Erythroblast (primary cell): ENCODE results near the gene BBS9.
"Not testable (repeated sequence)": the region's sequence is repeated elsewhere in the genome, so short reads cannot be mapped to it uniquely, and the experiment has no call there.

Source experiments
- DNase-seq, 2 experiments: peaks; one replicate each; lab custom pipeline; 2025; lab: John Stamatoyannopoulos, UW
- GATA1 ChIP-seq: IDR thresholded peaks from 2 replicates; pipeline ENCODE4 v1.6.1; 2011; ENCODE audit warnings: low read depth, mild to moderate bottlenecking, control low read depth, low read length, moderate library complexity
- POLR2A ChIP-seq: IDR thresholded peaks from 2 replicates; pipeline ENCODE4 v1.6.1; 2011; ENCODE audit warnings: mild to moderate bottlenecking, low read length

BBS9 gene

DNA sequence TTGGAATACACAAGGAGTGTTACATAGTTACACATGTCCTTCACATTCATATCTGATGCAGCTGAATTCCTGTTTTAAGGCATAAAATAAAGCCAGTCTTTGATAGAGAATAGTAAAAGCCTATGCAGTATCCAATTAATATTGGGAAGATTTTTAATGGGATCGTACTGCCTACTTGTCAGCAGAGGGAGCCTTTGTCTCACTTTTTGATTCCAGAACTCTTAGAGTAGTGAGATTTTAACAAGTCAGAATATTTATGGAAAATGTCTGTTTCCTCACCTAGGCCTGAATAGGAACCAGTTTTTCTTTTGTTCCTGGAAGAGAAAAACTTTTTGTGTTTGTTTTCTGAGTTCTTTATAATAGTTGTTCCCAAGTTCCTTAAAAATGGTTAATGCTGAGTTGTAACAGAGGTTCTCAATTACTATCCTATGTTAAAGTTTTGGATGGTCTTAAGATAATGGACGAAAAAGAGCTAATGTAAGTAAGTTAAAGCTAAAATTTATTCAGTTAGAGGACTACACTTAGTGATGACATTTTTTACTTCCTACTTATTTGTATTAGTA lies 114.0 kb downstream of the BBS9 start:
- TF ChIP-seq GATA1 (no peak), POLR2A (no peak)
- DNase-seq, result peak; percentile 16 to 50

DNA sequence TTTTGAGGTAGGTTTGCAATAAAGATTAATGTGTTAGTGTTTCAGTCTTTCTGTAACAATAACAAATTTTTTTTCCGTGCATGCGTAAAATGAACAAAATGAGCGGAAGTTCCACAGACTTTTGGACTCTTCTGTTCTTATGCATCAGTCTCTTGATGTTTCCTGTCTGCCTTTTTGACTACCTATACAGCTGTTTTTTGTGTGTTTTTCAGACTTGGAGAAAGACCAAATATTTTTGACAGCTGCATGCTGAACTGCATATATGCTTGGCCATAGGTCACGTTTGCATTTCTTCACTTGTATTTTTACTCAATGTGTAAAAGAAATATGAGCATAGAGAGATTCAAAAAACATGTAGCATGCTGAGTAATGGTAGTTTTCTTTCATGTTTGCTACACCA lies 119.3 kb downstream of the BBS9 start:
- no peak for DNase-seq
- no peak for TF ChIP-seq GATA1
- no peak for TF ChIP-seq POLR2A

DNA sequence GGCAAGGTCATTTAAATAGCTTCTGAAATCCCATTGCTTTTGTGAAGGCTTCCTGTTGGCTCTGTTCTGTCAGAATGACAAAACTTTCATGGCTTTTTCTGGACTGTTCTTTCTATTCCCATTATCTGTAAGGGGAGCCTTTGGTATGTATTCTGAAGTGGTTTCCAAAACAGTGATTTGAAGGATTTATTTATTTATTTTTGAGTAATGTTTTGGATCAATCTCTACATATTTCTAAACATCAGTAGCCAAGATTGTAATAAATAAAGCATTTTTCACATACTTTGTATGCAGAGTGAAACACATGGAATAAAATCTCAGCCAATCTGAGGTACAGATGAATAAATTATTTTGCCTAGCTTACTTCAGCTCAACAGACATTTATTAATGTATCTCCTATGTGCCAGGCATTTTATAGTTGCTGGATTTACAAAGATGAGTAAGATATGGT lies 121.1 kb downstream of the BBS9 start:
- no peak for TF ChIP-seq POLR2A
- TF ChIP-seq GATA1, result no peak

DNA sequence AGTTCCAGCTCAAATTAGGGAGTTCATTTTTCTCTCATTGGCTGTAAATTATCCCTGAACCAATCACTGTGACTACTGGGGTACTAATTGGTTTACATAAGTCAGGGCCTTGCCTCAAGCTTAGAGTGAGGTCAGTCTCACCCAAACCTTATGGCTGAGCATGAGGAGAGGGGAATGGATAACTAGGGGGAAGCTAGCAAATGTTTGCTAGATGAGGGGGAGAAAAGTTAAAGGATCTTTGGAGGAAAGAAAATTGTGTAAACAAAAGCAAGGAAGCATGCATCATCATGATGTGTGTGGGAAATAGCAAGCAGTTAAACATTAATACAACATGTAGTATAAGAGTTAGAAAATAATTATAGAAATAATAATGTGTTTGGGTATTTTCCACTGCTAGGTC lies 121.9 kb downstream of the BBS9 start:
- DNase-seq, result no peak
- no peak for TF ChIP-seq GATA1
- TF ChIP-seq POLR2A, result no peak

More for the DNA sequence above, 121.1 kb downstream of the BBS9 start:
- no peak for DNase-seq

DNA sequence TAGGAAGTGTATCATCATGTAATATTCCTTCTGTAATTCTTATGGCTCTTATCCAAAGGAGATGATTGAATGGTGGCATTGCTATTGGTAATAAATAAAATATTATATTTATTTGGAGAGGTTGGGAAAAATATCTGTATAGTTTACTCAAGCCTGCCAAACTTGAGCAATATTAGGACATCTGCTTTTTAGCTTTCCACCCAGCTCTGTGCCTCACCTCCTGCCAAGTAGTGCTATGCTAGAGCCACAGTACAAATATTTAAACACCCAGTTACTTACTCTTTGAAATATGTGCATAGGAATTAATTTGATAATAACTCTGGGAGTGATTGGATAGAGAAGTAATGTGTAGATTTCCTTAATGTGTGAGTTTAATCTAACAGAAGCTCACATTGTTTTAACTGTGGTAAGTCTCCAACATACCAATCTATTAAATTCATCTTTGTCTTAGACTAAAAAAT lies 129.2 kb downstream of the BBS9 start:
- no peak for DNase-seq
- TF ChIP-seq GATA1, result no peak
- TF ChIP-seq POLR2A, result no peak

DNA sequence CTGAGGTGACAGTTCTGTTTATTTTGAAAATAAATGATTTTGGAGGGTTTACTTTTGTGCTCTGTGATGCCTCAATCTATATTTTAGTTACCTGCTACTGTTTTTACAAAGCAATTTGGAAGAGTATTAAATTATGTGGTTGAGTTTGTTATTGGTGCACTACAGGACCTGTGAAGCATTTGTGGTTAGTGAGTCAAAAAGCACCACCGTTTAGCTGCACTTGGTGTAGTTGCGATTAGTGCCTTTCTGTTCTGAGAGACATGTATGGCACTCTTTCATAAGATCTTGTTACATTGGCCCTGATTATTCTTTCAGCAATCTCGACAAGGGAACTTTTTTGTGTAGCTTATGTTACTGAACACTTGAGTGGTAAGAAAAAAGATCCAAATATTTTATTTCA lies 132.2 kb downstream of the BBS9 start:
- TF ChIP-seq POLR2A (no peak), GATA1 (no peak)
- DNase-seq, result no peak

DNA sequence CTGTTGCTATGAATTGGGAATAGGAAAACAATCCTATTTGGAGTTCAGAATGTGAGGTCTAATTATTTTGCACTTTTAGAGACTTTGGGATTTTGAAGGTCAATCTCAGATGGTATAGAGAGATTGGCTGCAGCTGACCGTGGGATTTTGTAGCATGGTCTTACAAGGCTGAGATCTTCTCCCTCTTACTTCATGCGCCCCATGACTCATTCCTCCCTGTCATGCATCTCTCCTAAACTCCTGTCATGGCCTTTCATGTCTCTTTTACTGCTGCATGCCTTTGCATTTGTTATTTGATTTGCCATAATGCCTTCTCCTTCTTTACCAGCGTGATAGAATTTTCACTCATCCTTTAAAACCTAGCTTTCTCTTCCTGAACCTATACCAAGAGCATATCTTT lies 133.1 kb downstream of the BBS9 start:
- TF ChIP-seq GATA1, result no peak
- no peak for TF ChIP-seq POLR2A
- no peak for DNase-seq

DNA sequence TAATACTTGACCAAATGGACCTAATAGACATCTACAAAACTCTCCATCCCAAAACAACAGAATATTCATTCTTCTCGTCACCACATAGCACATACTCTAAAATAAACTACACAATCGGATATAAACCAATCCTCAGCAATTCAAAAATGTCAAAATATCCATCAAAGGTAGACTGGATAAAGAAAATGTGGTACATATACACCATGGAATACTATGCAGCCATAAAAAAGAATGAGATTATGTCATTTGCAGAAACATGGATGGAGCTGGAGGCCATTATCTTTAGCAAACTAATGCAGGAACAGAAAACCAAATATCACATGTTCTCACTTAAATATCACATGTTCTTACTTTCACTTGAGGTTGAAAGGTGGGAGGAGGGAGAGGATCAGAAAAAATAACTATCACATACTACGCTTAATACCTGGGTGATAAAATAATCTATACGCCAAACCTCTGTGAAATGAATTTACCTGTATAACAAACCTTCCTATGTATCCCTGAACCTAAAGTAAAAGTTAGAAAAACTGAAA lies 142.5 kb downstream of the BBS9 start:
- not testable (repeated sequence) for DNase-seq

DNA sequence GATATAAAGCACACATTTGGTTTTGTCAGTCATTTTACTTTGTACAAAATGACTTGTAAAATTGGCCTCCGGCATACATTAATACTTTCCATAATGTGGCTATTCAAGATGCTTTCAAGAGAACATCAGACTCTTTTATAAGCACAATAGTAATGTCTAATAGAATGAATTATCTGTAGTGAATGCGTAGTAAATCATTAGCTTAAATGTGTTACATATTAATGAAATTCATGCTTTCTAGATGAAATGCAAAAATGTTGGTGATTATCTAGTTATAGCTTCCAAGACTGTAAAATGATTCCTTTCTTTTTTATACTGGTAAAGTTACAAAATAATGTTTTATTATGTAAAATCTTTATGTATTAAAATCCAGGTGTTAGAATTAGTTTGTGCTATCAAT lies 144.0 kb downstream of the BBS9 start:
- no peak for TF ChIP-seq GATA1
- TF ChIP-seq POLR2A, result no peak
- DNase-seq, result no peak

DNA sequence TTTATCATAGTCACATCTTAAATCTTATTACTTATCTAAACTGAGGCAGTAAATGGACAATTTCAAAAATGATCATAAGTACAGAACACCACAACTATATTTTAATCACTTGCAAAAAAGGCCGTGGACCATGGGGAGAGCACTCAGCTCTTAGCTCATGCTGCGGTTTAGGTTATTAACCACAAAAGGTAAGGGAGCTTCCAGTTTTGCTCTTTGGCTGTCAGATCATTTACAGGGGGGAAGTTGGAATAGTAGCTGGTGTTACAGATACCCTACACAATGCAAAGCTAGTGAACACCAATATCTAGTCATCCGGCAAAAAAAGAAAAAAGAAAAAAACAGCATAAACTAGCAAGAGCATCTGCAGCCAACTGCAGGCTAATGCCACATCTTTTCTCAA lies 147.0 kb downstream of the BBS9 start:
- DNase-seq, result no peak
- TF ChIP-seq GATA1 (no peak), POLR2A (no peak)

DNA sequence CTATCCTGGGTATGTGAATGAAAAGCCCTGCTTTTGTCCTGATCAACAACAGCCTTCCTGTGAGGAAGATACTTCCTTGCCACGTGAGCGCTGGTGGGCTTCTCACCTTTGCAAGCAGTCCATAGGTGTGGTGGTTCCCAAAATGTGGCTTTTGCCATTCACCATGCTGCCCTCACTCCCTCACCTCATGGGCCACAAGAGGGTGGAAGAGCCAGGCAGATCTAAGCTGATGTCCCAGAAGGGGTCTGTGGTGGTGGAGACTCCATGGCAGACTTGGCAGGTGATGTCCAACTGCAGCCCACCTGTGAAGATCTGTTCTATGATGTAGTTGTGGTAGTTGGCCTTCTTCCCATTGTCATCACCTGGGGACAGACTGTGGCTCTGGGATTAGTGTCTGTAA lies 147.4 kb downstream of the BBS9 start:
- no peak for DNase-seq
- no peak for TF ChIP-seq POLR2A
- TF ChIP-seq GATA1, result no peak

DNA sequence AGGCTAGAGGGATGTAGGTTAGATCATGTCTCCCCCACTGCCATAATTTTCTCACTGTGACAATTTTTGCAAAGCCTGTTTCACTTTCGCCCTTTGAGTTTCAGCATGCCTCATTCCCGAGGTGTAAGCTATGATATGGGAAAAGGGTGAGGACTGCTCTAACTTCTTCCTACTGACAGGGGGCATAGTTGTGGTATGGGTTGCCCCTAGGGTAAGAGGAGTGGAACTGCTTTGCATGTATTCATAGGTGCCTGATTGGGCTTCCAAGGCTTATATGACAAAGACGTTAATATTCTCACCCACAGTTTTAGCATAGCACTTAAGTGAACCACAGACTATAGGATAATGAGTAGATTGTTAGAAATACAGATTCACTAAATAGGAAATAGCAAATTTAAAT lies 148.7 kb downstream of the BBS9 start:
- TF ChIP-seq GATA1 (no peak), POLR2A (no peak)
- DNase-seq, result peak in 1 of 2 experiments; percentile 4

DNA sequence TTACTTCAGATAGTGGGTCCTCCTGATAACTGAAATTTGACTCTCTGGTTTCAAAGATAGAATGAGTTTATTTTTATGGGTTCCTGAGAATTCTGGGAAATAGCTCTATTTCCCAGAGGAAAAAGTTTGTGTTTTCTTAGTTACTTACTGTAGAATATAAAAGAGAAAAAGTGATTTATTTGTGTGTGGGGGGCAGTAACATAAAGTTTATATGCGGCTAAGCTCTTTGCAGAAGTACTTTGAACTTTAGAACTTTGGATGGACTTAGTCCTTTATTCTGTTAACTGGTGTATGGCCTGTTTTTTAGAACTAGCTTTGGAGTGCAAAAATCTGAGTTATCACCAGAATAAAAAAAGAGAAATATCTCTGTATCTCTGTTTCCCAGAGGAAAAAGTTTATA lies 157.1 kb downstream of the BBS9 start:
- DNase-seq, result no peak
- no peak for TF ChIP-seq POLR2A

DNA sequence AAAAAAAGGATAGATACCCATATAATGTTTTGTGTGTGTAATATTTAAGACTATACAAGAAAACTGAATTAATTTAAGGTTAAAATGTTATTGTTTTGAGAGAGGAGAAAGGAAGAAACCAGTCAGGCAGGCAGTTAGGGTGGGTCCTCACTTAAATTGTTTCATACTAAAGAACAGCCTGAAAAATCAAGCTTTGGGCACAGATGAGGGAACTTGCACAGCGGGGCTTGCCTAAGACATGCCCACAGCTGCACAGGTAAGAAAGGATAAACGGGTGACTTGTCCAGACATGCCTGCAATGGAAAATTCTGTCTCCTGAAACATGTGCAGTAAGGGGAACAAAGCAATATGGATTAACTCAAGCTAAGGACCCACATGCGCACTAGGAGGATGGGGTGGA lies 158.4 kb downstream of the BBS9 start:
- no peak for DNase-seq
- TF ChIP-seq POLR2A, result no peak
- TF ChIP-seq GATA1, result no peak

DNA sequence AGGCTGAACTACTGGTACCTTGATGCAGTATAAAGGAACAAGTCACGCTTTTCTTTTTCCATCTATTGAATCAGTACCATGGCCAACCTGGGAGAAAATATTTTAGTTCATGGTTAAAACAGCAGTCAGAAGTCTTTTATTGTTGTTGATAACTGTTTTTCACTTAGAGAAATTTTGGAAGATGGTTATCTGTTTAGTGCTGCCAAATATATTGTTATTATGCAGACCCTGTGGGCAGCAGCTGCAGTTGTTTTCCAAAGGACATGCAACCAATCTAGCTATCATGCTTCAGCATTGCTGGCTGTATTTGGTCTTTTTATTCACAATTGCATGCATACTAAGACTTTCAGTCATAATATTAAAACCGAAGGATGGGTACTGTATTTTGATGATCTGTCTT lies 169.5 kb downstream of the BBS9 start:
- no peak for DNase-seq
- no peak for TF ChIP-seq GATA1
- TF ChIP-seq POLR2A, result no peak

DNA sequence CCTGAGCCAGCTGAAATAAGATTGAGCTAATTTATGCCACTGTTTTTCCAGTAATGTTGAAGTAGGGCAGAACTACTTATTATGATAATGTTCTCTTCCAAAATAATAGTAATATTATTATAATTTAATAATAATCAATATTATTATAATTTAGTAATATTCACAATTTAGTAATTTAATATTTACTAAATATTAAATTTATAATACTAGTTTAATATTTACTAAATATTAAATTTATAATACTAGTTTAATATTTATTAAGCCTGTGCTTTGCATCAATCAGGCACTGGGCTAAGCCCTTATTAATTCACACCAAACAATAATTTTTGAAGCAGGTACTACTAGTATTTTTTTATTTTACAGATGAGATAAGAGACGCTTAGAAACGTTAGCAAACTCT lies 170.1 kb downstream of the BBS9 start:
- no peak for DNase-seq
- TF ChIP-seq GATA1, result no peak
- TF ChIP-seq POLR2A, result no peak

DNA sequence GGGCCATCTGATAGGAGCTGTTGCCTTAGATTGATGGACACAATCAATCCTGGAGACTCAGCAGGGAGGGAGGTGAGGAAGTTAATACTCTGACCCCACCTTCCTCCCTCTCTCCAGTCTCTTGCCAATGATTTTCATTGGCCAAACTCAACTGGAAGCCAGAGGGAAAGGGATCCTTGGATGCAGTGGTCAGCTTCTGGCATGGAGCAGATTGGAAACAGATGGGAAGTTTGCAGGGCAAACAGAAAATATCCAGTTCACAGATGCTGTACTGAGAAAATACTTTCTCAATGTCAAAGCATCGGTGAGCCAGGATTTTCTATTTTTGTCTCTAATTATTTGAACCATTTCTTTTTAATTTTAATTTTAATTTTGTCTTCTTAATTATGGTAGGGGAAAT lies 170.8 kb downstream of the BBS9 start:
- DNase-seq, result no peak
- TF ChIP-seq POLR2A (no peak), GATA1 (no peak)
